HG03025 (cell line): Measurements from ENCODE around the gene NPPA.
A peak's percentile ranks its signal among the peaks of the same experiment; 100 is the strongest.
"Not testable (repeated sequence)": the region's sequence is repeated elsewhere in the genome, so short reads cannot be mapped to it uniquely, and the experiment has no call there.

Source experiments
- ATAC-seq: cut with Tn5 transposase; IDR thresholded peaks from one replicate; pipeline ENCODE4 v1.9.1; 2021; ENCODE audit warnings: mild to moderate bottlenecking, moderate library complexity; ENCODE audit not compliant: unreplicated experiment, low FRiP score

Gene NPPA

DNA sequence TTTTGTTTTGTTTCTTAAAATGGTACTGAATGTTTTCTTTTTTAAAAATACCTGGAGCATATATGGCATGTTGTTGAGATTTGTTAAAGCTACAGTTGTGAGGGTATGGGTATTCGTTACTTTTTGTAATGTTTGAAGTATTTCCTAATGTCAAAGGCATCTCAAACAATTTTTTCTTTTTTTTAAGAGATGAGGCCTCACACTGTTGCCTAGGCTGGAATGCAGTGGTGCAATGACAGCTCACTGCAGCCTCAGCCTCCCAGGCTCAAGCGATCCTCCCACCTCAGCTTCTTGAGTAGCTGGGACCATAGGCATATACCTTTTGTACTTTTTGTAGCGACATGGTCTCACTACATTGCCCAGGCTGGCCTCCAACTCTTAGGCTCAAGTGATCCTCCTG is 25.5 kb downstream of the NPPA start:
- no peak for ATAC-seq

DNA sequence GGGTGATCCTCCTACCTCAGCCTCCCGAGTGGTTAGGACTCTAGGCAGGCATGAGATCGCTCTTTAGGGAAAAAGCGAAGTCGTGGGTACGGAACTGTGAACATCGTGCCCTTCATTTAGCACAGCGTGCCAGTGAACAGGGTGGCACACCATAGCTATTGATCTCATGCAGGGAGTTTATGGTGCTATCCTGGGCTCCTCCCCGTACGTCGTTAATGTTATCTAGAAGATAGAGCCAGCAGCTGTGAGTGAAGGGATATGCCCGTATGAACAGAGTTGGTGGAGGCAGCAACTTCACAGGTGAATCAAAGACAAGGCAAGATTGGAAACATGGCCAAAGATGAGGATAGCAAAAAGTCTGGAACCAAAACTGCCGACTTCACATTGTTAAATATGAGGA is 30.4 kb downstream of the NPPA start:
- ATAC-seq: no peak

DNA sequence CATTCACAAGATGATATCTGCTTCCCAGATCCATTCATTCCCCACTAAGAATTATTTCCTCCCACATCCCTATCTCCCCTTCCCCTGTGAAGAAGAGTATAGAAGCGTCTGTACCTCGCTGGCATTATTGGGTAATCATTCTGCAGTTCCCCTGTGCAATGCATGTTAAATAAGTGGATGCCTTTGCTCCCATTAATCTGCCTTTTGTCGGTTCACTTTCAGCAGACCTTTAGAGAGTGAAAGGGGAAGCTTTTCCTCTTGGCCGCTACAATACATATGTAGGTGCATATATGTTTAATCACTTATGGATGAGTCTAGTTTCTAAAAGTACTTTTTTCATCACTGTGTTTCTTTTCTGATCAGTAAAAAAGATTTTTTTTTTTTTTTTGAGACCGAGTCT is 34.6 kb downstream of the NPPA start:
- no peak for ATAC-seq

DNA sequence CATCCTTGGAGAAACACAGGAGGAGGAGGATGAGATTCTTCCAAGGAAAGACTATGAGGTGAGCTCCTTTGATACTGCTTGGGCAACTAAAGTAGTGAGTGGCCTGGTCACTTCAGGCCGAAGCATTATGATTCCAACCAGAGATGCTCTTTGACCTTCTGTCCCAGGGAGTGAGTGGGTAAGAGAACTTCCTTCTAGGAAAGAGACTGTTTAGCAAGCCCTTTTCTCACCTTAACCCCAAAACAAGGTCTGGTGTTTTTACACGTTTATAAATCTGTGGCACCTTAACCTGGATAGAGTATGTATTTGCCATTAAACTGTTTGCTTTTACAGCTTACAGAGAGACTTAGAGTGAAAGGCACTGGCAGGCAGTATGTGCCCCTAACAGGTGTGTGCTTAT is 40.5 kb downstream of the NPPA start:
- ATAC-seq: no peak

DNA sequence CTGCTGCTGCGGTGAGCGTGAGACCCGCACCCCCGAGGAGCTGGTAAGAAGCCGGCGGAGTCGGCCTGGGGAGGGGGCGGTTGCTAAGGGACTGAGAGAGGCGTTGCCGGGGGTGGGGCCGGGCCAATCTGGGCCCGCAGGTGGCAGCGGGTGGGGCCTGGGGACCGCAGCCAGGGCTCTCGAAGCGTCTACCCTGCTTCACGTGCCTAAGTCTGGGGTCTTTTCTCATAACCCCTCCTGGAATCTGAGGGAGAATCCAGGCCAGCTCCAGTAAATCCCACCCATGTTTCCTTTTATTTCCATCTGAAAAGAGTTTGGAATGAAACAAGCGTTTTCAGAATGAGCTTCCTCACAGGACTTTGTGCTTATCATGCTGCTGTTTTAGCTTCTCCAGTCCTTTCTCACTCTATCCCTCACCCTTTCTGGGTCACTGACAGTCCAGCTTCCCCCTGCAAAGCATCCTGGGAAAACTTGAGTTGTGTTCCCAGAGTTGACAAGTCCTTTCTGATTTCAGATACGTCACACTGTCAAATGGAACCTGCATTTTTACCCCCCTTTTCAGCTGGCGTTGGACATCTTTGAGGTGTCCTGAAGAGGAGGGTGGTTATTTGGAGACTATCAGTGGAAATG is 41.2 kb downstream of the NPPA start:
- peak; percentile 39 for ATAC-seq

DNA sequence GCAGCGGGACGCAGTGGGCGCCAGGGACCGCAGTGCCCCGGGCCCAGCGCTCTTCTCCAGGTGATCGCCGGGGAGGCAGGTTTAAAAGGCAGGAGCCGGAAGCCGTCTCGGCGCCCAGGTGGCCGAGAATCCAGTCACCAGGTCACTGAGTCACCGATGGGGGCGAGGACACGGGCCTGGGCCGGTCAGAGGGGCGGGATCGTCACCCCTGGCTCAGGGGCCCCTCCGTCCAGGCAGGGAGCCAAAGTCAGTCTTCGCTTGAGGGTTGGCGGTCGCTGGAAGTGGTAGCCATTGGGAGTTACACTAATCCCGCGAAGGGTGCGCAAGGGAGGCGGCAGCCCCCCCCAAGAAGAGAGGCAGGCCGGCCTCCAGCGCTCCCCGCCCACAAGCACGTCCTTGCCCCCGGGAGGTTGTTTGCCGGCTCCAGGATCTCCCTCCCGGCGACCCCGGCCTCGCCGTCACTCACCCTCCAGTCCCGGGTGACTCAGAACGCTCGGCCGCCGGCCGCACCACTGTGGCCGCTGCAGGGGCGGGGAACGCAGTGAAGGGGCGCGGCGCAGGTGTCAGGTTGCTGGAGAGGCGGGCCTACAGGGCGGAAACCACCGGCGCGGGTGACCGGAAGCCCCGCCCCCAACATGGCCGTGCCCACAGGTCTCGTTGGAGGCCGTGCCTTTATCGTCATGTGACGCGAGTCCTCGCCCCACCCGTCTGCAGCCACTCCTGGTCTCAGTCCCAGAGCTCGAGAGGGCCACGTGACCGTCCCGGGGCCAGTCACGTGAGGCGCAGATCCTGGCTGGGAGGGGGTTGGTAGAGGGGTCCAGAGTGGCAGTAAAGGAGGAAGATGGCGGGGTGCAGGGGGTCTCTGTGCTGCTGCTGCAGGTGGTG is 41.9 kb downstream of the NPPA start, which contains the start of the genes CLCN6 and MTHFR:
Gene CLCN6, plus strand, starts transcription at position 770 of the 885 bp plus-strand sequence. Its CDS starts 72 bp downstream, at position 842.
Gene MTHFR, minus strand, starts transcription at position 543 of the 885 bp plus-strand sequence. CDS start 2,848 bp downstream, outside the sequence.
- ATAC-seq: peak; percentile 84

DNA sequence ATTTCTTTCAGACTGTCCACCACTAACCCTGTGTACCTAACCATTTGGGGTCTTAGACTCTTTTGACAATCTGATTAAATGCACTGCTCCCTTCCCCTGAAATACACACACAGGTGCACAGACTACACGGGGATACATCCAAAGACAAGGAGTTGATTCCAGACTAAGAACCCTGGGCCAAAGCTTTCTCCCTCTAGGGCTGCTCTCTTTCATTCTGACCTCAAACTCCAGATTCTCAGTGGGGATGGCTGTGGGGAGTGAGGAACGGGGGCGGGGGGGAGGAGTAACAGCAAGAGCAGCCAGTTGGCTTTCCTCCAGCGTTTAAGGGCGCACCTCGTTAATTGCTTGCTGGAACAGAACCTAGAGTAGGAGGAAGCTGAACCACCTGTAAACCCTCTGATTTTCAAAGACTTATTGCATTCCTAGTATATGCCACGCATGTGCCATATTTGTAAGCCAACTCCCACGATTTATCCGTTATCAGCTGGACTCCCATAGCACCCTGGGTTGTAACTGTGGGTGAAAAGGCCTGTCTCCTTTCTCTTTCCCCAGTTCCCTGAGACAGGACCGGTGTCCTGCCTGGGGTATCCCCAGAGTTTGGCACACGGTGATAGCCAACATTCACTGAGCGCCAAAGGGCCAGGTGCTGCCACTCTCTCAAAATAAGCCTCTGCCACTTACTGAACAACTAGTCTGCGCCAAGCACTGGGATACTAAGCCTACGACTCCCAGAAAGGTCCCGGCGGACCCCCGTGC is 42.7 kb downstream of the NPPA start:
- ATAC-seq: no peak

DNA sequence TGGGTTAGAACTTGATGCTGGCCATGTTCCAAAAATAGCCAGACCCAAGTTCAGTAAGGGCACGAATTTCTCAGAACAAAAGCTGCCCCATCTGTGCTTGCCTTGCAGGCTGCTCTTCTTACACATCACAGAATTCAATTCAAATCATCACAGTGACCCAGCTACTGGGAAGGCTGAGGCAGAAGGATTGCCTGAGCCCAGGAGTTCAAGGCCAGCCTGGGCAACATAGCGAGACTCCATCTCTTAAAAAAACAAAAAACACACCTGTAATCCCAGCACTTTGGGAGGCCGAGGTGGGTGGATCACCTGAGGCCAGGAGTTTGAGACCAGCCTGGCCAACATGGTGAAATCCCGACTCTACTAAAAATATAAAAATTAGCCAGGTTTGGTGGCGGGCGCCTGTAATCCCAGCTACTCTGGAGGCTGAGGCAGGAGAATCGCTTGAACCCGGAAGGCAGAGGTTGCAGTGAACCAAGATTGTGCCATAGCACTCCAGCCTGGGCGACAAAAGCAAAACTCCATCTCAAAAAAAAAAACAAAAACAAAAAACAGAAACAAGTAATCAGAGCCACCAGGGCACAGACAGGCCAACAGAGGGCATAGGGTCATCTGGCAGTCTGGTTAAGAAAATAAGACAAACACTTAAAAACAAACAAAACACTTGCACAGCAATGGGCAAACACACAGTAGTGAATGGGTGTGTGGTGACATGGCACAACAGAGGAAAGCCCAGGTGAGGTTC is 43.5 kb downstream of the NPPA start:
- ATAC-seq: not testable (repeated sequence)

DNA sequence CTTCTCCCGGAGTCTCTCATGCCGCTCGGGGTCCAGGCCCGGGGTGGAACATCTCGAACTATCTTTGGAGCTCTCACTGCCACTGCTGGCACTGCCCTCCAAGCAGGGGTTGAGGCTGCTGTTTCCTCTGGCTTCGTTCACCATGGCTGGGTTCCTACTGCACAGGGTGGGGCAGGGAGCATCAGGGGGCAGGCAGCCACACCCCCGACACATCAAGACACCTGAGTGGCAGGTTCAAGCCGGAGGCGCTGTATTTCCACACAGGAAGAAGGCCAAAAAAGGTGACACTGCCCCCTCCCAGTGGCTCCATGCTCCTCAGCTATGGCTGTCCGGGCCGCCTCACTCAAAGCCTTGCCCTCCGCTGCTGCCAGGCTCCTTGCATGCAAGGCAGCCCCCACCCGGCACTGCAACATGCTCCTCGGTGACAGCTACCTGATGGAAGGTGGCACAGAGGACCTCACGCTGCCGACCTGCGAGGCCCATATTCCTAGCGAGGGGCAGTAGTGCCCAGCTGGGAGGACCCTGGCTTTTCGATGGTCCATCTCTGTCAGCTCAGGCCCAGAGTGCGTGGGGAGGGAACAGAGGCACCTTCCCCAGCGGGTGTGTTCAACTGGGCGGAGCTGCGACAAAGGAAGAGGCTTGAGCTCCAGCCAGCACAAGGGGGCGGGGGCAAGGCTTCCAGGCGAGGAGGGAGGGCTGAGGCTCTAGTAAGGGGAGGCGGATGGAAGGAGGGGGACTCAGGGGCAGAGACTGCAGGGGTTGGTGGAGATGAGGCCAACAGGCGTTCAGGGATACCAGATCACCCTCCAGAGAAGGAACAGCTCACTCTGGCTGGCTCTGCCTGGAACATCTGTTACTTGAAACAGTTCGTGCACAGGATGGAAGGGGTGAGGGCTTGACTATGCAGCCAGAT is 44.4 kb downstream of the NPPA start:
- no peak for ATAC-seq

DNA sequence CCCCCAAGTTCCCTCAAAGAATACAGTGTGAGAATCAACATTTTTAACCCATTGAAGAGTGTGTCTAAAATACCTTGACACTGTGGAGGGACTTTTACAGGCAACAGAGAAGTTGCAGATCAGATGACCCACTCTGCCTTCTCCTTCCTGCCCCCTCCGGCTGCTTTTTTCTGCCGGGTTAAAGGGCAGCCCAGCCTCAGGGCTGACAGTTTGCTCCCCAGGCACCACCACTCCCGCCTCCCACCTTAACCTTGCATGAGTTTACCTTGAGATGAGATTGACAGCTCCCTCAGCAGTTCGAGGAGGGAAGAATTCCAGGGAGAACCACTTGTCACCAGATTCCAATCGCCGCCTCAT is 45.0 kb downstream of the NPPA start:
- ATAC-seq: no peak

DNA sequence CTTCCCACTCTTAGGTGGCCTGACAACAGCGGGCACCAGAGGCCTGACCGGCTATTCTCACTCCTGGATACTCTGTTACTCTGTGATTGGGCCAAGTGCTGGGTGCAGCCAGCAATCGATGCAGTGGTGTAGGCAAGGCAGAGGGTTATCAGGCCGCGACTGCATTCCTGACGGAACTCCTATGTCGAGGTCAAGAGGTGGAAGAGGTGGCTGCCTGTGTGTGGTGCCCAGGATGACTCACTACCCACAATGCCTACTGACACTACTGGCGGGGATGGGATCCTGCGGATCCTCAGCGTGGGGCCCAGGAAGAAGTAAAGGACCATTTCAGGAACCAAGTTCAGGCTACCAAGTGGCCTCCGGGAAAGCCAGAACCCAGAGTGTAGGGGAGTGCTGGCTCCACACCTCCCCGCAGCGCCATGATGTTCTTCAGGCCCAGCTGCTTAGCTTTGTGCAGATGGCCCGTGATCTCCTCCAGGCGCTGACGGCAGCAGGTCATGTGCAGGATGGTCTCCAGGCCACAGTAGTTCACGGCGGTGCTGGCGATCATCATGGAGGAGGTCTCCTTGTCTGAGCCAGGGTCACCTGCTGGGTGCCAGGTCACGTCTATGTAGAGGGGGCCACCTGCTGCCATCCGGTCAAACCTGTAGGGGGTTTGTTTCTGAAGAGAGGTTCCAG is 46.7 kb downstream of the NPPA start:
- no peak for ATAC-seq

DNA sequence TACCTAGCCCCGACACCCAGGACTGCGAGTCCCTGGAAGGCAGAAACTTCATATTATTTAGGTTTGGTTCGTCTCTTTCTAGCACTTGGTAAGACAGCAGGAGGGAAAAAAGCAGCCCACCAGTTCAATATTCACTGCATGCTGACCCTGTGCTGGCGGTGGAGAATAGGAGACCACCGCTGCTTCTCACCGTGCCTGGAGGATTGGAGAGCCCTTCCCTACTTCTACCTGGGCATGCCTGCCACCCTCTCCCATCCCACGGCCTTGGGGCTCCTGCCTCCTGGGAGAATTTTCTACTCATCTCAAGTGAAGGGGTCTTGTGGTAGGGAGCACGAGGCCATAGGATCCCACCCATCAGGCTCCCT is 47.2 kb downstream of the NPPA start:
- no peak for ATAC-seq

DNA sequence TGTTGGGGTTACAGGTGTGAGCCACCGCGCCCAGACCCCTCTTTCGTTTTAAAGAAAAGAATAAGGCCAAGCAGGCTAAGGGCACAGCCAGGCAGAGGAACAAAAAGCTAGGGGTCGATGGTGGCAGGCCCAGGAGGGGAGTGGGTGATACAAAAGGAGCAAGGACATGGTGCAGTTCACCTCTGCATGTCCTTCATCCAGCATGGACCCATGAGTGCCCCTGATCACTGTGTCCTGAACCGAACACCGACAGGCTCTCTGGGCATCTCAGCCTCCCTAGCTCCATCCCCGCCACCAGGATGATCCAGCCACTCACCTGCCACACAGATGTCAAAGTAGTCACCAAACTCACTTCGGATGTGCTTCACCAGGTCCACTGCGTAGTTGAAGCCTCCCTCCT is 47.7 kb downstream of the NPPA start:
- no peak for ATAC-seq

DNA sequence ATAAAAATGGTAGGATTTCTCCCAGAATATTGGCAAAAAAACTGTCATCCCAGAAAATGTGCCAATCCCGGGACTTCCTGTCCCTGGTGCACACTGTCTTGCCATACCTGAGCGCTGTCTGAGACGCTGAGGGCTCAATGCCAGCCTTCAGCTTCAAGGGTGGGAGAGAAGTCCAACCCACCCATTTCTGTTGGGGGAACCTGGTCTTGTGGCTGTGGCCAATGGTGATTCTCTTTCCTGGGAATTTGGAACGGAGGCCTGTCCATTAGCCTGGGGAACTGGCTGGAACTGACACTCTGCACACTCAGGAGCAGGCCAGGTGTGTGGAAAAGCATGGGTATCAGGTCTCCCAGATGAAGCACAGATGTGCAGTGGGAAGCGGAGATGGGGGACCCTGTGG is 48.5 kb downstream of the NPPA start:
- ATAC-seq: no peak

DNA sequence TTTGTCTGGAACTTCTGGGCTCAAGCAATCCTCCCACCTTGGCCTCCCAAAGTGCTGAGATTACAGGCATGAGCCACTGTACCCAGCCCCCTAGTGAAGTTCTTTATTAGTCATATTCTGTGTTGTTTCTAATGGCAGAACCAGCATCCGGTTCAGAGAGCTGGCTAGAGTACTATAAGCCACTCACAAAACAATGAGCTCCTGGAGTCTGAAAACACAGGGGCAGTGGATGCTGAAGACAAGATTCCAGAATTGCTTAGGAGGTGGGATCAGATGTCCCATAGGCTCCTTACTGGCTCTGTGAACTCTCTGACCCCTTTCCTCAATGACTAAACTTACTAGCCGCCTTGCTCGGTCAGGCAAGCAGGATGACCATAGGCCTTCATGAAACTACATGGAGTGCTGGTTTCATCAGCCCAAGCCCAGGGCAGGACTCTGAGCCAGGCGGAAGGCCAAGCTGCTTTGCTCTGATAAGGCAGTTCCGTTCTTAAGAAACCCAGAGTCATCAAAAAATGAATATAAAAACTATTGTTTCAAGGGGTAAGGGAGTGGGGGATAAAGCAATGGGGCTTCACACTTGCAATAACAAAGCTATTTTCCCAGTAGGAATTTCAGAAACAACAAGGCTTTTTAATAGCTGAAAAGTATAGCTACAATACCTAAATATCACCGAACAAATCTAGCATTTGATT is 49.9 kb downstream of the NPPA start:
- no peak for ATAC-seq

DNA sequence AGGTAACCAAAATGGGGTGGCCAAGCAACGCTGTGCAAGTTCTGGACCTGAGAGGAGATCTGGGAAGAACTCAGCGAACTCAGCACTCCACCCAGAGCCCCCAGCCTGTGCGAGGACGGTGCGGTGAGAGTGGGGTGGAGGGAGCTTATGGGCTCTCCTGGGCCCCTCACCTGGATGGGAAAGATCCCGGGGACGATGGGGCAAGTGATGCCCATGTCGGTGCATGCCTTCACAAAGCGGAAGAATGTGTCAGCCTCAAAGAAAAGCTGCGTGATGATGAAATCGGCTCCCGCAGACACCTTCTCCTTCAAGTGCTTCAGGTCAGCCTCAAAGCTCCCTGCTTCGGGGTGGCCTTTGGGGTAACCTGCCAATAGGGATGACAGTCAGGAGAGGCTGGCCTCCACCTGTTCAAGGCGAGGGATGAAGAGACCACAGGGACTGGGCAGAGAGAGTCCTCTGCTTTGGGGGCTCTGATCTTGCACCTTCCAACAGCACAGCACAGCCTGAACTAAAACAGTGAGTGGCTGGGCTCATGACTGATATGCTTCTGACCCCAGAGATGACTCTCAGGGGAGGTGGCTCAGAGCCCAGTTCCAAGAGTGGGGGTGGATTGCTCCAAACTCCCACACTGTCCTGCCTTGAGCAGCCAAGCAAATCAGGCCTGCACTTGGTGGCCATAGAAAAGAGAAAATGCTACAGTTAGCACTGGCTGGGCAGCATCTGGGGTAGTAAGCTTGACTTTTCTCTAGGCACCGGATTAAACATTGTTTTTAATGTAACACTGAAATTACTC is 51.4 kb downstream of the NPPA start:
- no peak for ATAC-seq
